Adipocyte (in vitro differentiated cells): ENCODE data around the gene VAPB.

Source experiments
- DNase-seq: peaks from one replicate; pipeline ENCODE4 v3.0.0-alpha.2; 2015; ENCODE audit warnings: low read depth
- H3K27me3 ChIP-seq: replicated peaks from 2 replicates; pipeline ENCODE4 v1.7.0; 2013; ENCODE audit warnings: mild to moderate bottlenecking, low read length, moderate library complexity; ENCODE audit not compliant: control insufficient read depth, insufficient read depth
- H3K36me3 ChIP-seq: 2 replicates; pipeline ENCODE4 v1.7.0; 2013; ENCODE audit warnings: low read length, mild to moderate bottlenecking, moderate library complexity; ENCODE audit not compliant: control insufficient read depth, insufficient read depth, severe bottlenecking
- H3K4me1 ChIP-seq: 2 replicates; pipeline ENCODE4 v1.7.0; 2013; ENCODE audit warnings: mild to moderate bottlenecking, low read length, moderate library complexity; ENCODE audit not compliant: control insufficient read depth, insufficient read depth
- H3K4me3 ChIP-seq: 2 replicates; pipeline ENCODE4 v1.7.0; 2013; ENCODE audit warnings: mild to moderate bottlenecking, low read length, moderate library complexity
- H3K9ac ChIP-seq: 2 replicates; pipeline ENCODE4 v1.7.0; 2013; ENCODE audit warnings: mild to moderate bottlenecking, low read length, moderate library complexity
- H3K9me3 ChIP-seq: 2 replicates; pipeline ENCODE4 v1.7.0; 2013; ENCODE audit warnings: mild to moderate bottlenecking, low read length, moderate library complexity; ENCODE audit not compliant: control insufficient read depth

VAPB gene

DNA sequence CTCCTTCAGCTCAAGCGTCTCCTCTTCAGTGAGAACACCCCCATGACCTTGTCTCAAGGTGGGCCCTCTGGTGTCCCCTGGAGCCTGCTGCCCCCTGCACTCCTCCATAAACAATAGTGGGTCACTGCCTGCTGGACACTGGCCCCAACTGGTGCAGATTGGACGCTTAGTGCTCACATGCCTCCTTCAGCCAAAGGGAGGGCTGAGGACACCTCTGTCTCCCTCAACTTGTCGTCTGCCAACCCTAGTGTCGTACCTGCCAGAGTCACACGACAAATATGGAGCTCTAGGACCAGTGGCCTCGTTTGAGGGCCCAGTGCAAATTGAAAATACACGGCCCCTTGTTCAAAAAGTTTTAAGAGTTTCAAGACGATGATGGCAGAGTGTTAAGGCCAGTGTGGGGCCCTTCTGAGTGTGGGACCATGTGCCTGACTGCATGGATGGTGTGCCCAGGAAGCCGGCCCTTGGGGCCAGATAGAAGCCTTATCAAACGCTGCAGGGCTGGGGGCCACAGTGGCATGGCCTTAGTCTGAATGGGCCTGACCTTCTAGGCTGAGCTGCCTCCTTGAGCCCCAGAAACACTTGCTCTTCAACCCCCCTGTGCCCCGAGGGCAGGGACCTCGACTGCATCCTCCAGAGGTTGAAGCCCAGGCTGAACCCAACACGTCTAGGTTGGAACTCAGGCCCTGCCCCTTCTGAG is 106.0 kb downstream of the VAPB start:
- DNase-seq, result no peak
- H3K27me3 ChIP-seq, result no peaks in the 10 kb centered on the region
- no peak overlapping the region for H3K9ac ChIP-seq
- H3K4me1 ChIP-seq, result no peaks in the 10 kb centered on the region
- no peak overlapping the region for H3K4me3 ChIP-seq
- no peaks in the 10 kb centered on the region for H3K36me3 ChIP-seq
- peaks cover 6% of the 10 kb centered on the region for H3K9me3 ChIP-seq

DNA sequence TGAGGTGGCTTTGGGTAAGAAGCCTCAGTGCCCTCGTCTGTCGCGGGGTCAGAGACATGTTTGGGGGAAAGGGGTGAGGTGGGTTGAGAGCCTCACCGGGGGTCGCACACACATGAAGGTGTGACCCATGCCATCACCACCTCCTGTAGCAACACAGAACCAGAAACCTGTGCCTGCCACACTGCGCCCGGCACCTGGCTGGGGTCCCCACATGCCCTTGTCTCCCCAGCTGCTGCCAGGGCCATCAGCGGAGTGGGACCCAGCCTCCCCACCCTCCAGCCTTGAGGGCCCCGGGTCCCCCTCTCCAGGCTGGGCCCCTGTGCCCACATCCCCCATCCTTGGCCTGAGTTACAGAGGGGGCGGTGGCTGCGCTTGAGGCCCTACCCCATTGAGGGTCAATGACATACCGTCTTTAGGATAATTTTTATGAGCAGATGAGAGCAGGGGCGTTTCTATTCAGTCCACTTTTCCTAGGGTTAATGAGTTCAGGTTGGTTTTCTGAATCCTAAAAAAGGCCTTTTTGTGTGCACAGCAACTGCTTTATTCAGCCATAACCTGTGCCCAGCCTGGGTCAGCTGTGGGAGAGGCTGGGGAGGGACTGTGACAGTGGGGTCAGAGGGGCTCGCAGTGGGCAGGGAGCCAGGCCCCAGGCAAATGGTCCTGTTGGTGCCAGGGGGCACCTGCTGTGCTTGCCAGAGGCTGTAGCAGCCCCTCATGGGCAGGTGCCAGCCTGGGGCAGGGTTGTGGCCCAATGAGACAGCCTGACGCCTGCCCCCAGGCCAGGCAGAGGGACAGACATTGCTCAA is 106.8 kb downstream of the VAPB start:
- Histone ChIP-seq H3K9me3 (no peaks in the 10 kb centered on the region), H3K27me3 (no peaks in the 10 kb centered on the region), H3K36me3 (no peaks in the 10 kb centered on the region), H3K4me3 (no peak overlapping the region), H3K4me1 (no peaks in the 10 kb centered on the region), H3K9ac (no peak overlapping the region)
- DNase-seq, result no peak

DNA sequence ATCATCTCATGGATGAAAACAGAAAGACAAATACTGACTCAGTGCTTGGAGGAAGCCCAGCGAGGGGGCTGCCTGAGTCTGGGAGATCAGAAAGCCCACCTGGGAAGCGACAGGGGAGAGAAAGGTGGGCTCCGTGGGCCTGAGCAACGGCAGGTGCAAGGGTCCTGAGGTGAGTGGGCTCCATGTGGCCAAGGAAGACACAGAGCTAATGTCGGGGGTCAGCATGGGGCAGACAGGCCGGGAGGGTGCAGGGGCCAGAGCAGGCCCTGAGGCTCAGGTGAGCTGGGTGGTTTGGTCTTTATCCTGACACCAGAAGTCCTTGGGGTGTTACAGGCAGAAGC is 107.4 kb downstream of the VAPB start:
- no peaks in the 10 kb centered on the region for H3K36me3 ChIP-seq
- no peaks in the 10 kb centered on the region for H3K4me1 ChIP-seq
- DNase-seq, result no peak

DNA sequence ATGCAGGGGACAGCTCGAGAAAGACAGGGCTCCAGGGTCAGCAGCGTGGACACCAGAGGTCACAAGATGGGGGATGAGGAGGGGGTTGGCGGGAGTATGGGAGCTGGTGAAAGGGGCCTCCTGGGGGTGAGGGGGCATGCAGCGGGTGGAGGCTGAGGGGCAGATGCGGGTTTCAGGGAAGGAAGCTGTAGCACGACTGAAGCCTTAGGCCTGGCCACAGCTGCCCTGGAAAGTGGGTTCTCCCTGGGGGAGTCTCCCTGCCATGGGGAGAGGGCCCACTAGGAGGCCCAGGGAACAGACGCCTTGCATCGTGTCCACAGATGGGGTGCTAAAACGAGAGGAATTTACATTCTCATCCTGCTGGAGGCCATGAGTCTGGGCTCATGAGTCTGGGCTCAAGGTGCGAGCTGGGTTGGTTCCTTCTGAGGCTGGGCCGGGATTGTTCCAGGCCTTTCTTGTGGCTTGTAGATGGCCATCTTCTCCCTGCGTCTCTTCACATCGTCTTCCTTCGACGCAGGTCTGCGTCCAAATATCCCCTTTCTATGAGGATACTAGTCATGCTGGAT is 108.1 kb downstream of the VAPB start:
- Histone ChIP-seq H3K4me3 (no peak overlapping the region), H3K36me3 (no peaks in the 10 kb centered on the region), H3K27me3 (no peaks in the 10 kb centered on the region), H3K4me1 (no peaks in the 10 kb centered on the region), H3K9me3 (no peaks in the 10 kb centered on the region), H3K9ac (no peak overlapping the region)
- DNase-seq, result no peak

More for the DNA sequence above, 107.4 kb downstream of the VAPB start:
- H3K9me3 ChIP-seq, result no peaks in the 10 kb centered on the region
- no peak overlapping the region for H3K9ac ChIP-seq
- no peak overlapping the region for H3K4me3 ChIP-seq
- no peaks in the 10 kb centered on the region for H3K27me3 ChIP-seq

DNA sequence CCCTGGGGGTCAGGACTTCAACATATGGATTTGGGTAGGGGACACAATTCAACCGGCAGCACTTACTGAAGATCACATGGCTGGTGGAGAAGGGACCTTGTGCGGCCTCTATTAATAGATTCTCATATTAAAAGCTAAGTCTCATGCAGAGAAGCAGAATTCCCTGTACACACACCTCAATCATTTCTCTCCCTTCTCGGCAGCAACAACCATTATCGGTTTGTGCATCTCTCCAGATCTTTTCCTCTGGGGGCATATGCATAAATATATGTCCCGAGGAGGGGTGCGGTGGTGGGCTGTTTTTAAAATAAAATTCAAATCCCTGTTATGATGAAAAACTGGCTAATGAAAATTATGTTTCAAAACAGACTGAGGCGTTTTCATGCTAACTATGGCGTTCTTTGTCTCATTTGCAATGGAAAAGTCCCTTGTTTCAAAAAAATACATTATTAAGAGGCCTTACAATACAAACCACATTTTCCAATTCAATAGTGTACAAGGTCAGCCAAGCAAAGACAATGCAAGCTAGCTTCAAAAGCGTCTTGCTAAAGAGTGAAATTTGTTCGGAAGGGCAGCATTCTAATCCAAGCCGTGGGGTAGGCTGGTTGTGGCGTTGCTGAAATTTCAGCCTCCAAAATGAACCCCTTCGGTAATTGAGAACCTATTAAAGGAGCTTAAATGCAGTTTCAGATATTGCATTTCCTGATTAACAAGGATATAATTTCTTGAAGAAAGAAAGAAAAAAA is 108.9 kb downstream of the VAPB start:
- H3K4me1 ChIP-seq, result no peaks in the 10 kb centered on the region
- H3K9ac ChIP-seq, result no peak overlapping the region
- H3K36me3 ChIP-seq, result no peaks in the 10 kb centered on the region
- H3K27me3 ChIP-seq, result no peaks in the 10 kb centered on the region
- H3K9me3 ChIP-seq, result no peaks in the 10 kb centered on the region
- DNase-seq, result no peak
- no peak overlapping the region for H3K4me3 ChIP-seq

DNA sequence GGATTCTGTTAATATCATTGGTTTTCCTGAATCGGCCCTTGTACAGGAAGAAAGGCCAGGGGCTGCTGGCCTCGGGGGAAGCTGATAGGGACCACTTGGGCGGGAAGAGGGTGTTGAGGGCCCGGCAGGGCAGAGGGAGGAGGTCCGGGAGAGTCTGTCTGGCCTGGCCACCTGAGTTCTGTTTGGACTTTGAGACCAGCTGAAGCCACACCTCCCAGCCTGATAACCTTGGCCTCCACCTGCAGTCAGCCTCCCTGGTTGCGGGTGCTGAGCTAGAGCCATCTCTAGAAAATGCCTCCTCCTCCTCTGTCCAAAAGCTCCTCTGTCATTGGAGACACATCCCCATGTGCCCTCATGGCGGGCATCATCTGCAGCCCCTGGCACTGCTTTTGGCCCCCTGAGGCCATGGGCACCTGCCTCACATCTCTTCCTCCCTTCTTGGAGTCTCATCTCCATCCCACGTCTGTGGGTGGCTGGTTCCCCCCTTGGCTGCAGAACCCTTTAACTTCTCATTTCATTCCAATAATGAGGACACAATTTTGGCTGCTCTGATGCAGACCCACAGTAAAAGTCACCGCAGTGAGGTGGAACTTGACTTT is 109.5 kb downstream of the VAPB start:
- Histone ChIP-seq H3K9ac (no peak overlapping the region), H3K4me3 (no peak overlapping the region), H3K4me1 (no peaks in the 10 kb centered on the region), H3K9me3 (no peaks in the 10 kb centered on the region), H3K27me3 (no peaks in the 10 kb centered on the region), H3K36me3 (no peaks in the 10 kb centered on the region)
- no peak for DNase-seq

DNA sequence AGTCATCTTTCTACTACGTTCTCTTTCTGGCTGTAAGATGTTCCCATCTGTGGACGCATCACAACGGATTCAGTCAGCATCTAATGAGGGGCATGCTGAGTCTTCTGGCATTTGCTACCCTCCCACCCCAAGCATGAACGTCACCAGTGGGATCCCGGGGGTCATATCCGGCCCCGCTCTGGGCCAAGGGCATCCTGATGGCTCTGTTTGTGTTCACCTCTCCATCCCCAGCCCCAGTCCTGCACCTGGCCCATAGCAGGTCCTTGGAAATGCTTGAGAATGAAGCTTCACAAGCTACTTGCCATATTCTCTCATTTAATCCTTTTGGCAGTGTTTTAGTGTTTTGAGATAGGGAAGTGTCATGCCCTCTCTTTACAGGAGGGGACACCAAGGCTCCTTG is 111.2 kb downstream of the VAPB start:
- H3K4me1 ChIP-seq, result no peaks in the 10 kb centered on the region
- H3K36me3 ChIP-seq, result no peaks in the 10 kb centered on the region
- H3K9me3 ChIP-seq, result peaks cover 6% of the 10 kb centered on the region
- no peak overlapping the region for H3K4me3 ChIP-seq
- H3K9ac ChIP-seq, result no peak overlapping the region
- DNase-seq, result no peak
- H3K27me3 ChIP-seq, result no peaks in the 10 kb centered on the region
